H9 (cell line): ENCODE data around the gene DDX51. TPM values are rescaled to one million over a fixed set of nuclear protein-coding genes. Genes with fewer than 3 reads are reported as not detected.

Source experiments
- DNase-seq: peaks from one replicate; pipeline ENCODE4 v3.0.0-alpha.2; 2017
- H2AFZ ChIP-seq: one replicate; pipeline ENCODE4 v1.6.1; 2013; ENCODE audit warnings: mild to moderate bottlenecking, low read length, control low read depth, moderate library complexity
- H2AK5ac ChIP-seq: 2 replicates; pipeline ENCODE4 v1.6.1; 2013; ENCODE audit warnings: low read length, control low read depth, mixed read lengths; ENCODE audit not compliant: insufficient read length
- H2BK120ac ChIP-seq: one replicate; pipeline ENCODE4 v1.6.1; 2013; ENCODE audit warnings: low read depth, mild to moderate bottlenecking, low read length, control low read depth, inconsistent platforms; ENCODE audit not compliant: poor library complexity, severe bottlenecking
- H2BK12ac ChIP-seq: 2 replicates; pipeline ENCODE4 v1.6.1; 2013; ENCODE audit warnings: low read length, control low read depth, mixed read lengths, low read depth; ENCODE audit not compliant: insufficient read length
- H2BK15ac ChIP-seq: 2 replicates; pipeline ENCODE4 v1.6.1; 2013; ENCODE audit warnings: low read depth, low read length, control low read depth
- H2BK20ac ChIP-seq: one replicate; pipeline ENCODE4 v1.6.1; 2013; ENCODE audit warnings: low read depth, mild to moderate bottlenecking, low read length, control low read depth, inconsistent platforms; ENCODE audit not compliant: poor library complexity, severe bottlenecking
- H2BK5ac ChIP-seq: 2 replicates; pipeline ENCODE4 v1.6.1; 2013; ENCODE audit warnings: low read length, control low read depth, mixed read lengths; ENCODE audit not compliant: insufficient read length
- H3K14ac ChIP-seq: 2 replicates; pipeline ENCODE4 v1.6.1; 2013; ENCODE audit warnings: low read length, control low read depth; ENCODE audit not compliant: insufficient read depth
- H3K18ac ChIP-seq: 2 replicates; pipeline ENCODE4 v1.6.1; 2013; ENCODE audit warnings: low read depth, mild to moderate bottlenecking, mixed read lengths, low read length, control low read depth; ENCODE audit not compliant: insufficient read length
- H3K23ac ChIP-seq: 2 replicates; pipeline ENCODE4 v1.6.1; 2013; ENCODE audit warnings: low read length, control low read depth, mixed read lengths, low read depth; ENCODE audit not compliant: insufficient read length
- H3K23me2 ChIP-seq: 2 replicates; pipeline ENCODE4 v1.6.1; 2013; ENCODE audit warnings: low read depth, mild to moderate bottlenecking, mixed read lengths, low read length, control low read depth; ENCODE audit not compliant: insufficient read length, poor library complexity, severe bottlenecking
- H3K27ac ChIP-seq: 2 replicates; pipeline ENCODE4 v1.5.1; 2013; ENCODE audit warnings: low read length, control low read depth, mixed read lengths, low read depth; ENCODE audit not compliant: insufficient read length
- H3K27me3 ChIP-seq: 2 replicates; pipeline ENCODE4 v1.6.1; 2013; ENCODE audit warnings: low read length, control low read depth, inconsistent platforms; ENCODE audit not compliant: insufficient read depth
- H3K4ac ChIP-seq: 2 replicates; pipeline ENCODE4 v1.6.1; 2013; ENCODE audit warnings: low read depth, mild to moderate bottlenecking, control low read depth, inconsistent platforms, low read length, moderate library complexity
- H3K4me1 ChIP-seq: 2 replicates; pipeline ENCODE4 v1.6.1; 2013; ENCODE audit warnings: low read length, control low read depth, inconsistent platforms; ENCODE audit not compliant: insufficient read depth
- H3K4me2 ChIP-seq: 2 replicates; pipeline ENCODE4 v1.6.1; 2013; ENCODE audit warnings: low read length, control low read depth, mixed read lengths; ENCODE audit not compliant: insufficient read length, insufficient read depth
- H3K56ac ChIP-seq: 2 replicates; pipeline ENCODE4 v1.6.1; 2013; ENCODE audit warnings: low read depth, mild to moderate bottlenecking, mixed read lengths, low read length, control low read depth; ENCODE audit not compliant: insufficient read length
- H3K79me1 ChIP-seq: 2 replicates; pipeline ENCODE4 v1.6.1; 2013; ENCODE audit warnings: low read depth, mild to moderate bottlenecking, moderate library complexity, low read length, control low read depth, inconsistent platforms; ENCODE audit not compliant: insufficient read depth, poor library complexity, severe bottlenecking
- H3K79me2 ChIP-seq: 2 replicates; pipeline ENCODE4 v1.6.1; 2013; ENCODE audit warnings: low read length, control low read depth, inconsistent platforms; ENCODE audit not compliant: insufficient read depth
- H3K9ac ChIP-seq: 2 replicates; pipeline ENCODE4 v1.6.1; 2013; ENCODE audit warnings: low read length, control low read depth, mixed read lengths; ENCODE audit not compliant: insufficient read length; ENCODE audit errors: extremely low read depth
- H3K9me3 ChIP-seq: one replicate; pipeline ENCODE4 v1.6.1; 2013; ENCODE audit warnings: low read depth, low read length, inconsistent platforms; ENCODE audit not compliant: control insufficient read depth
- H3T11ph ChIP-seq: one replicate; pipeline ENCODE4 v1.6.1; 2013; ENCODE audit warnings: mild to moderate bottlenecking, low read length, control low read depth, inconsistent platforms
- H4K20me1 ChIP-seq: one replicate; pipeline ENCODE4 v1.6.1; 2013; ENCODE audit not compliant: control insufficient read depth, insufficient read length, insufficient read depth
- H4K5ac ChIP-seq: 2 replicates; pipeline ENCODE4 v1.6.1; 2013; ENCODE audit warnings: low read depth, mild to moderate bottlenecking, mixed read lengths, low read length, control low read depth; ENCODE audit not compliant: insufficient read length
- H4K8ac ChIP-seq: replicated peaks from 2 replicates; pipeline ENCODE4 v1.6.1; 2013; ENCODE audit warnings: low read length, control low read depth, mixed read lengths, low read depth; ENCODE audit not compliant: insufficient read length
- H4K91ac ChIP-seq: 2 replicates; pipeline ENCODE4 v1.6.1; 2013; ENCODE audit warnings: low read depth, mild to moderate bottlenecking, moderate library complexity, mixed read lengths, low read length, control low read depth; ENCODE audit not compliant: insufficient read length
- H3K27ac Mint-ChIP-seq, 3 experiments: 2 replicates in 2 of 3; 3 replicates in 1 of 3; pipeline ENCODE4 v1.8.0; 2020 to 2021; ENCODE audit warnings: mixed read lengths in 3 of 3, mild to moderate bottlenecking in 1 of 3, moderate library complexity in 1 of 3
- H3K27me3 Mint-ChIP-seq: 2 replicates; pipeline ENCODE4 v1.8.0; 2021; ENCODE audit warnings: low read depth, mild to moderate bottlenecking, moderate library complexity, mixed read lengths
- H3K36me3 Mint-ChIP-seq, 3 experiments: 2 replicates in 2 of 3; 3 replicates in 1 of 3; pipeline ENCODE4 v1.8.0; 2020 to 2021; ENCODE audit warnings: low read depth in 3 of 3, mixed read lengths in 3 of 3; ENCODE audit not compliant: insufficient read depth in 1 of 3
- H3K4me1 Mint-ChIP-seq, 2 experiments: 2 replicates each; pipeline ENCODE4 v1.8.0; 2020; ENCODE audit warnings: mixed read lengths in 2 of 2
- H3K4me3 Mint-ChIP-seq, 2 experiments: 2 replicates in 1 of 2; 3 replicates in 1 of 2; pipeline ENCODE4 v1.8.0; 2020 to 2021; ENCODE audit warnings: mild to moderate bottlenecking in 2 of 2, mixed read lengths in 2 of 2, moderate library complexity in 1 of 2
- H3K9me3 Mint-ChIP-seq, 2 experiments: 2 replicates in 1 of 2; 3 replicates in 1 of 2; pipeline ENCODE4 v1.8.0; 2020; ENCODE audit warnings: mild to moderate bottlenecking in 2 of 2, mixed read lengths in 2 of 2, moderate library complexity in 1 of 2
- CTCF ChIP-seq: fragments of 200-600 bp; sonication (generic); conservative IDR thresholded peaks from 3 replicates; pipeline ENCODE4 v1.8.0; 2021; ENCODE audit warnings: antibody characterized with exemption, mild to moderate bottlenecking
- WGBS: extraction: QIAGEN DNeasy Blood & Tissue Kit; methylation state at CpG from one replicate; pipeline ENCODE4 v1.1.7; 2013; ENCODE audit warnings: missing lambda C conversion rate, low lambda C conversion rate, mixed read lengths; ENCODE audit not compliant: insufficient read length; ENCODE audit errors: extremely low coverage; 5-methylcytosine and 5-hydroxymethylcytosine counted together
- total RNA-seq: library from RNA; stranded (reverse); gene quantifications from 2 replicates; pipeline ENCODE4 v1.2.1, GENCODE V29; 2021

Gene DDX51
- total RNA-seq, 1 experiment from 2014 or later, result 37.9 TPM

GRCh38 chr12:132163041-132163910 is 19.2 kb upstream of the DDX51 start:
- H3T11ph ChIP-seq, result no peak overlapping the region
- H3K4me2 ChIP-seq, result no peak overlapping the region
- no peak overlapping the region for H3K56ac ChIP-seq
- H4K20me1 ChIP-seq, result no peaks in the 10 kb centered on the region
- no peak overlapping the region for H2BK120ac ChIP-seq
- no peak overlapping the region for H2BK12ac ChIP-seq
- no peak overlapping the region for H2AK5ac ChIP-seq
- DNase-seq, result no peak
- Mint-ChIP-seq H3K4me3 (no peak overlapping the region), H3K4me1 (0 out of 4 replicates have a peak, but pooled peaks cover 0 to 2% of the 10 kb centered on the region in 2 experiments), H3K27me3 (peaks cover 50% of the 10 kb centered on the region), H3K9me3 (peaks cover 9 to 13% of the 10 kb centered on the region in 2 experiments; a peak in 4 of 5 replicates), H3K27ac (no peak overlapping the region), H3K36me3 (peaks cover 0 to 6% (median 0%) of the 10 kb centered on the region in 3 experiments; a peak in 1 of 7 replicates)
- H2BK15ac ChIP-seq, result no peak overlapping the region
- no peaks in the 10 kb centered on the region; the same call in 1 of the 2 replicates for H3K27me3 ChIP-seq
- H3K4ac ChIP-seq, result no peak overlapping the region
- no peak overlapping the region for H3K9ac ChIP-seq
- no peak overlapping the region for H4K8ac ChIP-seq
- no peak overlapping the region for H2BK20ac ChIP-seq
- H3K23me2 ChIP-seq, result no peaks in the 10 kb centered on the region
- no peaks in the 10 kb centered on the region for H3K79me2 ChIP-seq
- no peak overlapping the region for H2AFZ ChIP-seq
- H3K27ac ChIP-seq, result no peak overlapping the region
- no CpG with 5 or more reads among the region's 26 CpGs for WGBS
- no peak overlapping the region for H2BK5ac ChIP-seq
- no peak overlapping the region for H3K14ac ChIP-seq
- no peak overlapping the region for H3K18ac ChIP-seq
- no peaks in the 10 kb centered on the region for H3K4me1 ChIP-seq
- TF ChIP-seq CTCF, result no peak
- no peak overlapping the region for H3K23ac ChIP-seq
- no peak overlapping the region for H4K91ac ChIP-seq
- no peaks in the 10 kb centered on the region for H3K79me1 ChIP-seq
- no peaks in the 10 kb centered on the region for H3K9me3 ChIP-seq
- H4K5ac ChIP-seq, result no peak overlapping the region
